GM06990 (cell line): ENCODE results near the gene BCAP31.
"Not testable (repeated sequence)": the region's sequence is repeated elsewhere in the genome, so short reads cannot be mapped to it uniquely, and the experiment has no call there.

Source experiments
- DNase-seq: peaks from one replicate; pipeline ENCODE4 v3.0.0-alpha.2; 2011; ENCODE audit not compliant: insufficient read length; ENCODE audit errors: extremely low read depth
- H3K27me3 ChIP-seq: replicated peaks from 2 replicates; pipeline ENCODE4 v1.6.0; 2011; ENCODE audit warnings: low read length; ENCODE audit not compliant: control insufficient read depth, insufficient read depth
- H3K36me3 ChIP-seq: 2 replicates; pipeline ENCODE4 v1.5.1; 2011; ENCODE audit warnings: low read length; ENCODE audit not compliant: control insufficient read depth, insufficient read depth
- H3K4me3 ChIP-seq: replicated peaks from 2 replicates; pipeline ENCODE4 v1.5.1; 2011; ENCODE audit warnings: low read depth, mild to moderate bottlenecking, control low read depth, low read length
- CTCF ChIP-seq: IDR thresholded peaks from 2 replicates; pipeline ENCODE4 v1.5.1; 2011; ENCODE audit warnings: low read length, control low read depth, mild to moderate bottlenecking, inconsistent platforms; ENCODE audit not compliant: insufficient read depth, poor library complexity, severe bottlenecking

Gene BCAP31

GRCh38 chrX:153686711-153687110 lies 37.5 kb downstream of the BCAP31 start:
- Histone ChIP-seq H3K36me3 (no peaks in the 10 kb centered on the region), H3K27me3 (no peaks in the 10 kb centered on the region; the same call in 1 of the 2 replicates), H3K4me3 (no peak overlapping the region)
- no peak for TF ChIP-seq CTCF
- DNase-seq = no peak

GRCh38 chrX:153685751-153686696 lies 38.2 kb downstream of the BCAP31 start:
- no peak for DNase-seq
- no peak for TF ChIP-seq CTCF
- Histone ChIP-seq H3K36me3 (no peaks in the 10 kb centered on the region), H3K27me3 (no peaks in the 10 kb centered on the region; the same call in 1 of the 2 replicates), H3K4me3 (no peak overlapping the region)

GRCh38 chrX:153685156-153685536 lies 39.0 kb downstream of the BCAP31 start:
- TF ChIP-seq CTCF = no peak
- no peak for DNase-seq
- Histone ChIP-seq H3K4me3 (no peak overlapping the region), H3K27me3 (no peaks in the 10 kb centered on the region; the same call in 1 of the 2 replicates), H3K36me3 (no peaks in the 10 kb centered on the region)

GRCh38 chrX:153684467-153685155 lies 39.6 kb downstream of the BCAP31 start:
- Histone ChIP-seq H3K36me3 (no peaks in the 10 kb centered on the region), H3K4me3 (no peak overlapping the region), H3K27me3 (no peaks in the 10 kb centered on the region; the same call in 1 of the 2 replicates)
- TF ChIP-seq CTCF = no peak
- no peak for DNase-seq

- H3K36me3 ChIP-seq, H3K27me3 ChIP-seq, DNase-seq, H3K4me3 ChIP-seq: not testable (repeated sequence)
Measured at GRCh38 chrX:153683486-153683885, 40.7 kb downstream of the BCAP31 start.

GRCh38 chrX:153681175-153681574 lies 43.0 kb downstream of the BCAP31 start:
- Histone ChIP-seq H3K27me3 (no peaks in the 10 kb centered on the region; the same call in 1 of the 2 replicates), H3K4me3 (no peak overlapping the region), H3K36me3 (no peaks in the 10 kb centered on the region)
- no peak for TF ChIP-seq CTCF
- DNase-seq = no peak
